Measurements from ENCODE around the gene RHNO1.

- TF ChIP-seq EZH2phosphoT487 (IDR thresholded peaks at IDR 0.05; ENCODE audit: borderline replicate concordance, low read length) (no peak), CTCF (conservative IDR thresholded peaks at IDR 0.05; ENCODE audit: low read depth, low read length) (no peak), EZH2 (IDR thresholded peaks at IDR 0.05; ENCODE audit: low read length, unreplicated experiment) (no peak)
Observed at GRCh38 chr12:2836574-2836973, 40.4 kb upstream of the RHNO1 start.
